Colonic mucosa (tissue), 4 donors: ENCODE results near the gene GALR3. TPM values are rescaled to one million over a fixed set of nuclear protein-coding genes. Genes with fewer than 3 reads are reported as not detected.

Source experiments
- DNase-seq: peaks from one replicate; pipeline ENCODE4 v3.0.0-alpha.2; 2020
- H3K27ac ChIP-seq: fragments of 200-600 bp; one replicate; pipeline ENCODE4 v1.8.0; 2021
- H3K27me3 ChIP-seq: fragments of 200-600 bp; one replicate; pipeline ENCODE4 v1.8.0; 2021
- H3K36me3 ChIP-seq: fragments of 200-600 bp; one replicate; pipeline ENCODE4 v1.8.0; 2021
- H3K4me1 ChIP-seq: fragments of 200-600 bp; one replicate; pipeline ENCODE4 v1.8.0; 2021; ENCODE audit warnings: mild to moderate bottlenecking
- H3K4me3 ChIP-seq: fragments of 200-600 bp; one replicate; pipeline ENCODE4 v1.8.0; 2021
- H3K9ac ChIP-seq, 2 donors: one replicate each; pipeline ENCODE4 v1.7.0; 2013; ENCODE audit warnings: control low read depth in 2 of 2, low read depth in 2 of 2, low read length in 2 of 2
- H3K9me3 ChIP-seq: fragments of 200-600 bp; one replicate; pipeline ENCODE4 v1.8.0; 2021
- intact Hi-C: fragments of 100-400 bp; cut with DNase I; formaldehyde crosslinking; loops from one replicate; pipeline ENCODE4 v1.14.1; 2022
- total RNA-seq, 2 donors: library from RNA; stranded (reverse); fragmentation: NEBNext Ultra II Directional in 1 of 2; extraction: Animal tissue kit (Norgen Biotek cat#: 25700) in 1 of 2; gene quantifications; one replicate each; pipeline ENCODE4 v1.2.1, GENCODE V29; 2021
- TF ChIP-seq, protein P1 (sequence below): fragments of 200-600 bp; IDR thresholded peaks from one replicate; pipeline ENCODE4 v1.8.0; 2022; ENCODE audit warnings: antibody characterized with exemption, mild to moderate bottlenecking
- donor health status: healthy.
- donor health status: DM: no; HTN: no; CAD: no.
- donor health status: DM: no; HTN: no; CAD: no.

Gene GALR3
- total RNA-seq, 2 donors from 2014 or later = 0.74 TPM; not detected in 1

DNA sequence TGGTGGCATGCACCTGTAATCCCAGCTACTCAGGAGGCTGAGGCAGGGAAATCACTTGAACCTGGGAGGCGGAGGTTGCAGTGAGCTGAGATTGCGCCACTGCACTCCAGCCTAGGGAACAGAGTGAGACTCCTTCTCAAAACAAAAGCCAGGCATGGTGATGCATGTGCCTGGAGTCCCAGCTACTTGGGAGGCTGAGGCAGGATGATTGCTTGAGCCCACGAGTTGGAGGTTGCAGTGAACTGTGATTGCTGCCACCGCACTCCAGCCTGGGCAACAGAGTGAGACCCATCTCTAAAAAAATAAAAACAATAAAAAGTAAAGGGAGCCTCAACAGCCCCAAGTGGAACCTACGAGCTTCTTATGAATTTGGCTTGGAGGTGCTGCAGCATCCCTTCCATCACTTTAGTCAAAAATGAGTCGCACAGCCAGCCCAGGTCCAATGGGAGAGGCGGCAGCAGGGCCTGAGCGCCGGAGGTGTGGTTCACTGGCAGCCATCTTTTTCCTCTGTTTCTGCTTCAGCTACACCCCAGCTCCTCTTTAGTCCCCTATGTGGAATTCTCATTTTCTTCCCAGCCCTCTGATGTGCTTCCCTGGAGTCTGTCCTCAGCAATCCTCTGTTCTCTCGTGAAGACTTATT, 44.7 kb upstream of the GALR3 start:
- Histone ChIP-seq H3K4me3 (no peak overlapping the region), H3K9me3 (no peaks in the 10 kb centered on the region), H3K4me1 (no peaks in the 10 kb centered on the region), H3K27me3 (no peaks in the 10 kb centered on the region), H3K27ac (no peak overlapping the region), H3K36me3 (no peaks in the 10 kb centered on the region), H3K9ac (no peak overlapping the region)
- DNase-seq = no peak
- intact Hi-C loops = no loop called here
- TF ChIP-seq, protein P1, sequence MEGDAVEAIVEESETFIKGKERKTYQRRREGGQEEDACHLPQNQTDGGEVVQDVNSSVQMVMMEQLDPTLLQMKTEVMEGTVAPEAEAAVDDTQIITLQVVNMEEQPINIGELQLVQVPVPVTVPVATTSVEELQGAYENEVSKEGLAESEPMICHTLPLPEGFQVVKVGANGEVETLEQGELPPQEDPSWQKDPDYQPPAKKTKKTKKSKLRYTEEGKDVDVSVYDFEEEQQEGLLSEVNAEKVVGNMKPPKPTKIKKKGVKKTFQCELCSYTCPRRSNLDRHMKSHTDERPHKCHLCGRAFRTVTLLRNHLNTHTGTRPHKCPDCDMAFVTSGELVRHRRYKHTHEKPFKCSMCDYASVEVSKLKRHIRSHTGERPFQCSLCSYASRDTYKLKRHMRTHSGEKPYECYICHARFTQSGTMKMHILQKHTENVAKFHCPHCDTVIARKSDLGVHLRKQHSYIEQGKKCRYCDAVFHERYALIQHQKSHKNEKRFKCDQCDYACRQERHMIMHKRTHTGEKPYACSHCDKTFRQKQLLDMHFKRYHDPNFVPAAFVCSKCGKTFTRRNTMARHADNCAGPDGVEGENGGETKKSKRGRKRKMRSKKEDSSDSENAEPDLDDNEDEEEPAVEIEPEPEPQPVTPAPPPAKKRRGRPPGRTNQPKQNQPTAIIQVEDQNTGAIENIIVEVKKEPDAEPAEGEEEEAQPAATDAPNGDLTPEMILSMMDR = no peak

- Histone ChIP-seq H3K27ac (no peak overlapping the region), H3K36me3 (no peaks in the 10 kb centered on the region), H3K4me3 (no peak overlapping the region), H3K4me1 (peaks cover 4% of the 10 kb centered on the region), H3K27me3 (no peaks in the 10 kb centered on the region), H3K9me3 (no peaks in the 10 kb centered on the region), H3K9ac (no peak overlapping the region)
- intact Hi-C loops = no loop called here
- no peak for DNase-seq
- TF ChIP-seq, protein P1 = no peak
Measured at GRCh38 chr22:37781434-37782059, 41.6 kb upstream of the GALR3 start.

DNA sequence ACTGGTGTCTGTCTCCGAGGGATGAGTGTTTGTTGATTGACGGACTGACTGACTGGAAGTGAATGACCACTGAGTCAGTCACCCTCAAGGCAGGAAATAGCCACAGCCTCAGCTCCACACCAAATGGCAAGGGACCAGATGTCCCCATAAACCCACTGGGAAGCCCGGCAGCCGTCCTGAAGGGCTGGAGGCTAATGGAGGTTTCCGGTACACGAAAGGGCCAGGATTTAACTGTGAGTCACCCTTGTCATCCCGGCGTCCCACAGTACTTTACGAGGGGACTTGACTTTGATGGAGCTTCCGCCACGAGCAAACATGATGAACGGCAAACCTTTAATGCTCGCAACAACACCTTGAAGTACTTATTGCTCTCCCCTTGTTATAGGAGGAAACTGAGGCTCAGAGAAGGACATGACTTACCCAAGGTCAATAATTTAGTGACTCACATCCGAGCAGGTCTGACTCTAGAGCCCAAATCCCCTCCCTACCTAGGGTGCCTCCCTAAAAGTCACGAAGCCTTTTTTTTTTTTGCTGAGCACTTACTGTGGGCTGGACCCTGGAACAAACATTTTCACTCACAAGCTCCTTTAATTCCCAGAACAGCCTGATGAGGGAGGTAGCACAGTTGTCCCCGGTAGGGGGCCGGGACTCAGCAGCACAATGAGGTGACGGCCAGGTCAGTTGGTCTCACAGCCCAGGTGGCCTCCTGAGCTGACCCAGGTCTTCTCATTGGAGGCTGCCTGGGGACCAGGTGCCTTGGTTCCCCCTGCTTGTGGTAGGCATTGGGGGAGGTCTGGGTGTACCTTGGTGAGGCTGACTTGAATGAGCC, 40.6 kb upstream of the GALR3 start:
- peak; percentile 56 for DNase-seq
- H3K27me3 ChIP-seq = no peaks in the 10 kb centered on the region
- no peaks in the 10 kb centered on the region for H3K36me3 ChIP-seq
- no peak overlapping the region for H3K4me3 ChIP-seq
- peaks cover 4% of the 10 kb centered on the region for H3K4me1 ChIP-seq
- H3K9ac ChIP-seq = no peak overlapping the region
- TF ChIP-seq, protein P1 = no peak
- no peak overlapping the region for H3K27ac ChIP-seq
- H3K9me3 ChIP-seq = no peaks in the 10 kb centered on the region
- intact Hi-C loops = no loop called here

DNA sequence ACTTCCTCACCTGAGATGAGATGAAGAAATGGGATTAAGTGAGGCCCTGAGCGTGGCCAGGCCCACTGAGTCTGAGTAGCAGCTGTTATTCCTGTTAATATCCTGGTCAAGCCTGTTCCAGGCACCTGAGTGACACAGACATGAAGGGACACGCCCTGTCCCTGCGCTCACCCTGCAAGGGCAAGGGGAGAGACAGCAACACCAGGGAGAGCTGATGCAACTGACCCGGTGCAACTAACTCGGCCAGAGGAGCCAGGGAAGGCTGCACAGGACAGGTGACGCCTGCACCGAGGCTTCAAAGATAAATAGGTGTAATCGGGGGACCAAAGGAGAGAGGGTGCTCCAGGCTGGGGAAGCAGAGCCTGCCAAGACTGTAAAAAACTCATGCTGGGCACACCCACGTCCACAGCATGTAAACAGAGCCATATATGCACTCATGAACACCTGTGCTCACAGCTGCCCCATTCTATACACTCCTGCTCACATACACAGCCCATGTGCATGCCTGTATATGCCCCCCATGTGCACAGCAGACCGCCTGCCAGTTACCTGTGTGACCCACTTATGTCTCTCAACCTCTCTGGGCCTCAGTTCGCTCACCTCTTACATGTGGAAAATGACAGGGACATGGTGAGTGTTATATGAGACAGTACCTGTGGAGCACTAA, 38.2 kb upstream of the GALR3 start:
- Histone ChIP-seq H3K36me3 (no peaks in the 10 kb centered on the region), H3K27ac (peak overlapping the region; percentile 85), H3K4me3 (no peak overlapping the region), H3K9me3 (no peaks in the 10 kb centered on the region), H3K27me3 (no peaks in the 10 kb centered on the region), H3K9ac (peak overlapping the region in 1 of 2 donors; percentile 52), H3K4me1 (peaks cover 4% of the 10 kb centered on the region)
- intact Hi-C loops = no loop called here
- TF ChIP-seq, protein P1 = no peak
- DNase-seq = peak; percentile 86

DNA sequence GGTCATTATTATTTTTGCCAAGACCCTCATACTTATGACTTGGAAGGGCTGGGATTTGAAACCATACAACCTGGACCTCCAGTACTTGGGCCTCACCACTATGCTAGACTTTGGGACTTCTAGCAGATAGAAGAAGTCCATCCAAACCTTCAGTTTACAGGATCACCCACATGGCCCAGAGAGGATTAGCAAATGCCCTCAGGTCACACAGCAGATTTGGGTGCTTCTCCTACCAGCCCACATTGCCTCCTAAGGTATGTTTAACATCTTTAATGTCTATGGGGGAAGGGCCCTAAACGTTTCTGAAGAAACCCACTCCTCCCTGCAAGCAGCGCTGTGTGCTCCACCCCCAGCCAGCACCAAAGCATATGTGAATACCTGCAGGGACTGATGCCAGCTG, 32.9 kb upstream of the GALR3 start:
- H3K9ac ChIP-seq = peak overlapping the region in 1 of 2 donors; percentile 26
- DNase-seq = no peak
- H3K27me3 ChIP-seq = no peaks in the 10 kb centered on the region
- peaks cover 3% of the 10 kb centered on the region for H3K4me1 ChIP-seq
- intact Hi-C loops = loop anchor here (10.0 kb wide), 2 partner anchors 105 to 145 kb away; partner anchors contain the start of gene NOL12
- H3K4me3 ChIP-seq = no peak overlapping the region
- H3K36me3 ChIP-seq = no peaks in the 10 kb centered on the region
- TF ChIP-seq, protein P1 = no peak
- no peak overlapping the region for H3K27ac ChIP-seq
- H3K9me3 ChIP-seq = no peaks in the 10 kb centered on the region
